ENCODE data around the gene SLC13A3. TPM values are rescaled to one million over a fixed set of nuclear protein-coding genes. Genes with fewer than 3 reads are reported as not detected.

The SLC13A3 gene
- total RNA-seq, 1 experiment from 2014 or later, result not detected

DNA sequence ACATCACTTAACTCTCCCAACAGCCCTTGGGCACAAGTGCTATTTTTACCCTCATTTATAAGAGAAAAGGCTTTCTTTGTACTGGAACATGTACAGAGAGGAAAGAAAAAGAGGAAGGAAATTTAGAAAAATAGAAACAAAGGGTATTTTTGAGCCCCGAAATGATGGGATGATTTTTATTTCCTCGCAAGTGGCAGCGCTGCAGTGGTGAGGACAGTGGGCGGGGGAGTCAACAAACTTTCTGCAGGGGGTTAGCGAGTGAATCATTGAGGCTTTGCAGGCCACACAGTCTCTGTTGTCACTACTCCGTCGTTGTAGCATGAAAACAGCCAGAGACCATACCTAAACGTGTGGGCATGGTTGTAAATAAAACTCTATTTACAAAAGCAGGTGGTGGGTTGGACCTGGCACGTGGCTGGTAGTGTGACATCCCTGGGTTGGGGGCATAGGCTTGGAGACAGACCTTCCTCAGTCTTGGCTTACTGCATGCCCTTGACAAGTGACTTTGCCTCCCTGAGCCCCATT, 75.3 kb downstream of the SLC13A3 start:
- no TSS peak for BruUV-seq (replicated peaks)
- intact Hi-C loops (cut with micrococcal nuclease; ENCODE audit: unreplicated experiment), result no loop called here
- no peaks in the 10 kb centered on the region for H3K9me3 Mint-ChIP-seq (ENCODE audit: low read depth, unreplicated experiment)
- no peak overlapping the region for H3K27ac Mint-ChIP-seq (ENCODE audit: unreplicated experiment)
- CTCF ChIA-PET, result interaction anchor here (1.2 kb wide), 1 partner anchor 14 kb away, joined by 3 read pairs; no protein-coding TSS in a partner anchor
- peaks cover 17% of the 10 kb centered on the region for H3K27me3 Mint-ChIP-seq (ENCODE audit: unreplicated experiment)
- peaks cover 8% of the 10 kb centered on the region for H3K4me1 Mint-ChIP-seq (ENCODE audit: low read depth, unreplicated experiment)
- H3K4me3 Mint-ChIP-seq (ENCODE audit: low read depth, unreplicated experiment), result no peak overlapping the region
- no peak for DNase-seq
- TF ChIP-seq, protein P1, sequence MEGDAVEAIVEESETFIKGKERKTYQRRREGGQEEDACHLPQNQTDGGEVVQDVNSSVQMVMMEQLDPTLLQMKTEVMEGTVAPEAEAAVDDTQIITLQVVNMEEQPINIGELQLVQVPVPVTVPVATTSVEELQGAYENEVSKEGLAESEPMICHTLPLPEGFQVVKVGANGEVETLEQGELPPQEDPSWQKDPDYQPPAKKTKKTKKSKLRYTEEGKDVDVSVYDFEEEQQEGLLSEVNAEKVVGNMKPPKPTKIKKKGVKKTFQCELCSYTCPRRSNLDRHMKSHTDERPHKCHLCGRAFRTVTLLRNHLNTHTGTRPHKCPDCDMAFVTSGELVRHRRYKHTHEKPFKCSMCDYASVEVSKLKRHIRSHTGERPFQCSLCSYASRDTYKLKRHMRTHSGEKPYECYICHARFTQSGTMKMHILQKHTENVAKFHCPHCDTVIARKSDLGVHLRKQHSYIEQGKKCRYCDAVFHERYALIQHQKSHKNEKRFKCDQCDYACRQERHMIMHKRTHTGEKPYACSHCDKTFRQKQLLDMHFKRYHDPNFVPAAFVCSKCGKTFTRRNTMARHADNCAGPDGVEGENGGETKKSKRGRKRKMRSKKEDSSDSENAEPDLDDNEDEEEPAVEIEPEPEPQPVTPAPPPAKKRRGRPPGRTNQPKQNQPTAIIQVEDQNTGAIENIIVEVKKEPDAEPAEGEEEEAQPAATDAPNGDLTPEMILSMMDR (IDR thresholded peaks at IDR 0.05; ENCODE audit: unreplicated experiment), result no peak
- H3K36me3 Mint-ChIP-seq (ENCODE audit: insufficient read depth, unreplicated experiment), result no peaks in the 10 kb centered on the region

DNA sequence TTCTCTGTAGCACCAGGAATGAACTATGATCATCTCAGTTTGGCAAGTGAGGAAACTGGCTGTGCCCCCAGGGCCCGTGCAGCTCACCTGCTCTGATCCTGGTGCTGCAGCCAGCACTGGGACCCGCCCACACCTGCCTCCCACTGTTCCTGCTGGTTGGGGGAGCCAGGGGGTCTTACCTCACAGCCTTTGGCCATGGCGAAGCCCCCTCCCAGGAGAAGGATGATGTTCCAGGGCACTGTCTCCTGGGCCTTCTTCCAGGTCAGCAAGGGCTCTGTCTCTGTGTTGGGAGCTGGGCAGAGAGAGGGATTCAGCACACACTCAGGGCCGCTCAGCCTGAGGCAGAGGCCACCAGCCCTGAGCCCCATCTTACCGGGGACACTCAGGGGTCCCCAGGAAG, 75.9 kb downstream of the SLC13A3 start:
- intact Hi-C loops (cut with micrococcal nuclease; ENCODE audit: unreplicated experiment), result no loop called here
- CTCF ChIA-PET, result interaction anchor here (0.6 to 1.2 kb wide), 2 partner anchors 13 to 100 kb away, joined by 3 to 6 read pairs; no protein-coding TSS in a partner anchor
- H3K27me3 Mint-ChIP-seq (ENCODE audit: unreplicated experiment), result peaks cover 13% of the 10 kb centered on the region

DNA sequence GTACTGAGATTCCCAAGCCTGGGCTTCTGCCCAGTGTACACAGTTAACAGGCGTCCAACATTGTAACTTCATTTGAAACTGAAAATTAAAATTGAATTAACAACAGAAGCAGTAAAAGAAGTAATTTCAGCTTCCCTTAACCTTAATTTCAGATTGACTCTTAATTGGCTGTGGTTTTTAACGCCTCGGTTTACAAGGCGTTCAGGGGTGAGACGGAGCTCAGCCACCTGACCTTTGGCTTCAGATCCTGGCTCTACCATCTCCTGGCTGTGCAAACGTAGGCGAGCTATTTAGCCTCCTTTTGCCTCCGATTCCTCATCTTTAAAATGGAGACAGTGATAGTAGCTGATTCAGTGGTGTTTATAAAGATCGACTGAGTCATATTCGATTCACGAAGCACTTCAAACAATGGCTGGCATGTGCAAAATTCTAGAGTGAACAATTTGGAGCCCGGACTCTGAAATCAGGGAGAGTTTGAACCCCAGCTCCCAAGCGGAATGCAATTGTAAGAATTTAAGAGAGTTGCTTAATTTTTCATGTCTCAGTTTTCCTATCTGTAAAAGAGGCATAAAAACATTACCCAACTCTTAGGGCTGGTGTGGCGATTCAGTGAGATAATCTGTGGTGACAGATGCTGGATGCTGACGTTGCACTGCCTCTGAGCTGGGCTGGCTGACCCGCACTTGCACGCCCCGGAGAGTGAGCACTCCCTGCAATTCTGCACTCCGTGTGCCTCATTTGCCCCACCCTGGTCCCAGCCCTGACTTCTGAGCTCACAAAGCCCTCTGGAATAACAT, 77.3 kb downstream of the SLC13A3 start:
- CTCF ChIA-PET, result interaction anchor here (0.7 to 1.8 kb wide), 3 partner anchors 8 to 101 kb away, joined by 4 to 5 read pairs (median 5); no protein-coding TSS in a partner anchor
- Mint-ChIP-seq H3K9me3 (ENCODE audit: low read depth, unreplicated experiment) (no peaks in the 10 kb centered on the region), H3K4me3 (ENCODE audit: low read depth, unreplicated experiment) (no peak overlapping the region), H3K36me3 (ENCODE audit: insufficient read depth, unreplicated experiment) (no peaks in the 10 kb centered on the region), H3K27me3 (ENCODE audit: unreplicated experiment) (peaks cover 13% of the 10 kb centered on the region), H3K27ac (ENCODE audit: unreplicated experiment) (no peak overlapping the region), H3K4me1 (ENCODE audit: low read depth, unreplicated experiment) (peaks cover 8% of the 10 kb centered on the region)
- TF ChIP-seq, protein P1 (IDR thresholded peaks at IDR 0.05; ENCODE audit: unreplicated experiment), result no peak
- DNase-seq, result no peak
- intact Hi-C loops (cut with micrococcal nuclease; ENCODE audit: unreplicated experiment), result no loop called here
- no TSS peak for BruUV-seq (replicated peaks)

More for the DNA sequence above, 75.9 kb downstream of the SLC13A3 start:
- TF ChIP-seq, protein P1 (IDR thresholded peaks at IDR 0.05; ENCODE audit: unreplicated experiment), result no peak
- H3K9me3 Mint-ChIP-seq (ENCODE audit: low read depth, unreplicated experiment), result no peaks in the 10 kb centered on the region
- no peak overlapping the region for H3K4me3 Mint-ChIP-seq (ENCODE audit: low read depth, unreplicated experiment)
- no peak overlapping the region for H3K27ac Mint-ChIP-seq (ENCODE audit: unreplicated experiment)
- BruUV-seq (replicated peaks), result no TSS peak
- DNase-seq, result no peak
- peaks cover 8% of the 10 kb centered on the region for H3K4me1 Mint-ChIP-seq (ENCODE audit: low read depth, unreplicated experiment)
- H3K36me3 Mint-ChIP-seq (ENCODE audit: insufficient read depth, unreplicated experiment), result no peaks in the 10 kb centered on the region

DNA sequence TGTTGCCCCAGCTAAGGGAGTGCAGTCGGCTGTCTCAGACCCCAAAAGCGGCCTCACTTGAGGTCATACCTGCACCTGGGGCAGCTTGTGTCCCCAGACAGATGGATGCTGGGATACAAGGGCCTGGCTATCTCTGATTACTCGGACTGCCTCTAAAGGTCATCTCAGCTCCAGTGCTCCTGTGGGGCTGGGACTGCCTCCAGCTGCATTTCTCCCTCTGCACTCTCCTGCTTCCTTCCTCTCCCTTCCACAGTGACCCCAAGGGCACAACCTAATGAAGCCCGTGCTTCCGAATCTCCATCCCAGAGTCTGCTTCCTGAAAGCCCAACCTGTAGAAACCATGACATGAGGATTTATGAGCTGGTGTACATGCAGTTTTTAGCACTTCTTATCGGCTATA, 78.0 kb downstream of the SLC13A3 start:
- peaks cover 15% of the 10 kb centered on the region for H3K4me1 Mint-ChIP-seq (ENCODE audit: low read depth, unreplicated experiment)
- CTCF ChIA-PET, result interaction anchor here (1.3 to 1.8 kb wide), 2 partner anchors 9 to 58 kb away, joined by 5 read pairs; no protein-coding TSS in a partner anchor
- no TSS peak for BruUV-seq (replicated peaks)
- peaks cover 13% of the 10 kb centered on the region for H3K27me3 Mint-ChIP-seq (ENCODE audit: unreplicated experiment)
- TF ChIP-seq, protein P1 (IDR thresholded peaks at IDR 0.05; ENCODE audit: unreplicated experiment), result no peak
- no peaks in the 10 kb centered on the region for H3K36me3 Mint-ChIP-seq (ENCODE audit: insufficient read depth, unreplicated experiment)
- no peak for DNase-seq
- H3K9me3 Mint-ChIP-seq (ENCODE audit: low read depth, unreplicated experiment), result no peaks in the 10 kb centered on the region
- H3K27ac Mint-ChIP-seq (ENCODE audit: unreplicated experiment), result no peak overlapping the region
- H3K4me3 Mint-ChIP-seq (ENCODE audit: low read depth, unreplicated experiment), result no peak overlapping the region
- intact Hi-C loops (cut with micrococcal nuclease; ENCODE audit: unreplicated experiment), result no loop called here
